GM19328 (cell line): ENCODE measurements around the gene LIPK.
"Not testable (repeated sequence)": the region's sequence is repeated elsewhere in the genome, so short reads cannot be mapped to it uniquely, and the experiment has no call there.

Experiments used
- ATAC-seq: cut with Tn5 transposase; IDR thresholded peaks from one replicate; pipeline ENCODE4 v1.9.1; 2021; ENCODE audit warnings: mild to moderate bottlenecking, moderate library complexity; ENCODE audit not compliant: unreplicated experiment

Gene LIPK

GRCh38 chr10:88705958-88706357 lies at the start of gene LIPK:
Gene LIPK (plus strand): TSS chr10:88706249. CDS start chr10:88724544, 18,295 bp downstream.
- ATAC-seq = no peak

GRCh38 chr10:88657901-88658300 lies 48.1 kb upstream of the LIPK start:
- ATAC-seq = no peak

- ATAC-seq = no peak
Observed at GRCh38 chr10:88659725-88660597, 46.1 kb upstream of the LIPK start.

GRCh38 chr10:88660598-88660884 lies 45.5 kb upstream of the LIPK start:
- no peak for ATAC-seq

GRCh38 chr10:88661018-88661417 lies 45.0 kb upstream of the LIPK start:
- no peak for ATAC-seq

- ATAC-seq = no peak
Observed at GRCh38 chr10:88661577-88661976, 44.5 kb upstream of the LIPK start.

GRCh38 chr10:88663153-88663552 lies 42.9 kb upstream of the LIPK start:
- not testable (repeated sequence) for ATAC-seq

GRCh38 chr10:88664142-88664541 lies 41.9 kb upstream of the LIPK start, which contains the start of gene LIPF:
Gene LIPF (plus strand): TSS chr10:88664442. CDS start chr10:88667298, 2,856 bp downstream.
- ATAC-seq = no peak

GRCh38 chr10:88668465-88668864 lies 37.6 kb upstream of the LIPK start:
- ATAC-seq = no peak

GRCh38 chr10:88670497-88670896 lies 35.6 kb upstream of the LIPK start:
- no peak for ATAC-seq

GRCh38 chr10:88672041-88672440 lies 34.0 kb upstream of the LIPK start:
- ATAC-seq = no peak

- ATAC-seq = no peak
Observed at GRCh38 chr10:88676283-88677060, 29.6 kb upstream of the LIPK start.

GRCh38 chr10:88680958-88681357 lies 25.1 kb upstream of the LIPK start:
- no peak for ATAC-seq

- ATAC-seq = no peak
Observed at GRCh38 chr10:88682491-88682890, 23.6 kb upstream of the LIPK start.

GRCh38 chr10:88687853-88688467 lies 18.1 kb upstream of the LIPK start:
- ATAC-seq = no peak

GRCh38 chr10:88689366-88689765 lies 16.7 kb upstream of the LIPK start:
- no peak for ATAC-seq

GRCh38 chr10:88693392-88694020 lies 12.5 kb upstream of the LIPK start:
- no peak for ATAC-seq

GRCh38 chr10:88702848-88703597 lies 3.0 kb upstream of the LIPK start:
- no peak for ATAC-seq

- no peak for ATAC-seq
Observed at GRCh38 chr10:88707429-88708155, 1.5 kb downstream of the LIPK start.

- ATAC-seq = not testable (repeated sequence)
Observed at GRCh38 chr10:88709361-88709760, 3.3 kb downstream of the LIPK start.
